NB4 (cell line): ENCODE data around the gene ASIC2.

Experiments used
- CTCF ChIP-seq: IDR thresholded peaks from one replicate; pipeline ENCODE4 v1.5.1; 2012; ENCODE audit warnings: low read depth, low read length
- MYC ChIP-seq: IDR thresholded peaks from 2 replicates; pipeline ENCODE4 v1.6.1; 2011; ENCODE audit warnings: low read depth, low read length
- POLR2A ChIP-seq: IDR thresholded peaks from 2 replicates; pipeline ENCODE4 v1.6.1; 2011; ENCODE audit warnings: mild to moderate bottlenecking; ENCODE audit not compliant: insufficient read length; ENCODE audit errors: extremely low read depth

GRCh38 chr17:33291248-33292200 lies 1.6 kb downstream of the ASIC2 start:
- TF ChIP-seq CTCF (no peak), POLR2A (no peak), MYC (no peak)
